Measurements from ENCODE around the gene COL1A1.
A peak's percentile ranks its signal among the peaks of the same experiment; 100 is the strongest.

COL1A1 gene

GRCh38 chr17:50162466-50163254 is 38.8 kb downstream of the COL1A1 start:
- no peak overlapping the region for H3K4me3 ChIP-seq (ENCODE audit: low read length)
- TF ChIP-seq ZNF274 (IDR thresholded peaks at IDR 0.05; ENCODE audit: low read depth, low read length), result no peak

DNA sequence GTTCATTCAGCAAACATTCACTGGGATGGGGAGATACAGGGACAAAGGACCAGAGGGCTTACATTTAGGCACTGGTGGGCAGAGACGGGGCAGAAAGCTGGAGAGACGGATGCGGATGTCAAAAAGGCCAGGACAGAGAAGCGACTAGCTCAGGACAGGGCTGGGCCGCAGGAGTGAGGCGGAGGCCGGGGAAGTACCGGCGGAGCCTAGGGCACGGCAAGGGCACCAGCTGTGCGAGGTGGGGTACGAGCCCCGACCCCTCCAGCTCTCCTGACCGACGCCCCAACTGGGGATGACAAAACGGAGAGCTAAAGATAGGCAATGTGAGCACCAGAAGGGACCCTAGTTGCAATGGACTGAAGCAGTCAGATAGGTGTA is 39.5 kb downstream of the COL1A1 start:
- H3K4me3 ChIP-seq (ENCODE audit: low read length), result no peak overlapping the region; the same call in 1 of the 2 replicates
- no peak for TF ChIP-seq ZNF274 (IDR thresholded peaks at IDR 0.05; ENCODE audit: low read depth, low read length)

DNA sequence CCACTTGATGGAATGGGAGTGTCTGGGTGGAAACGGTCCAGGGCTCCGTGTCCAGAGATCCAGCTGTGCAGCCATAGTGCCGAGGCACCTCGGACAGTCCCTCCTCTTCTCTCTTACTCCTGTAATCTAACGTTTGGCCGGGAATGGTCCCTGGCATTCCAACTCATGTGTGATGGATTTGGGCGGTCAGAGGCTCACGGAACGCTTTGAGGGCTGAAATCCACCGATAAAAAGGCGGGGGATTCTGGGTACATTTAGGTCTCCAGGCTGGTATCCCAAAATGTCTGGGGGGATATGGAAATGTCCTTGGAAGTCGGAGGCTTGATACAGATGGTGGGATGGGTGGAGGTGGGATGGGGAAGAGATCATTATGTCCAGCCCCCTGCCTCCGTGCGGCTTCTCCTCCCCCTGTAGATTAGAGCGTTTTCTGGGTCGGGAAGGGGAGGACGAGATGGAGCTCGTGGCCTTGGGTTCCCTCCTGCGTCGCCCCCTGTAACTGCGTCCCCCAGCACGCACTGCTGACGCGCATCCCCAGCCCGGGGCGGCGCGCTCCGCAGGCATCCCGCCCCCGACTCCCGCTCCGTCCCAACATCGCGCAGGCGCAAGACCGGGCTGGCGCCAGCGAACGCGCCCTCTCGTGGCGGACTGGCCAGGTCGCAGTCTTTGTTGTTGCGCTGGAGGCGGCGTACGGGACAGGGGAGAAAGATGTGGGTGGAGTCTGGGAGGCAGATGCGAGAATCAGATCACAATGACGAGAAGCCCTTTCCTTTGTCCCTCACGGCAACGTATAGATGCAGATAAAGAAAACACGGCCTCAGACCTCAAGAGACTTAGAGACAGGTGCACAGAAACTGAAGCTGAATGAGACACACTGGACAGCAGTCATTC is 40.2 kb downstream of the COL1A1 start:
- peak overlapping the region; percentile 69 for H3K4me3 ChIP-seq (ENCODE audit: low read length)
- no peak for TF ChIP-seq ZNF274 (IDR thresholded peaks at IDR 0.05; ENCODE audit: low read depth, low read length)

DNA sequence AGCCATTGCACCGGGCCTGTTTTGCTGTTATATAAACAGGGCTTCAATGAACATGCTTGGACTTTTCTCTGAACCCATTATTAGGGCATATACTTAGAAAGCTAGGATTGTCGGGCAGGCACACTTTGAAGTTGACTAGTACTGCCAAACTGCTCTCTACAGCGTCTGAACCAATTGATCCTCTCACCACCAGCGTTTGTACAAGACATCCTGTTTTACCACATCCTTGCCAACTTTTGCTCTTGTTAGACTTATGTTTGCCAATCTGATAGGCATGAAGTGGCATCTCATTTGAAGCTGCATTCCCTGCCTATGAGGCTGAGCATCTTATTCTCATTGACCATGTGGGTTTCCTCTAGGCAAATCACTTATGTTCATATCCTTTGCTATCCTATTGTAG is 43.5 kb downstream of the COL1A1 start:
- TF ChIP-seq ZNF274 (IDR thresholded peaks at IDR 0.05; ENCODE audit: low read depth, low read length), result no peak

DNA sequence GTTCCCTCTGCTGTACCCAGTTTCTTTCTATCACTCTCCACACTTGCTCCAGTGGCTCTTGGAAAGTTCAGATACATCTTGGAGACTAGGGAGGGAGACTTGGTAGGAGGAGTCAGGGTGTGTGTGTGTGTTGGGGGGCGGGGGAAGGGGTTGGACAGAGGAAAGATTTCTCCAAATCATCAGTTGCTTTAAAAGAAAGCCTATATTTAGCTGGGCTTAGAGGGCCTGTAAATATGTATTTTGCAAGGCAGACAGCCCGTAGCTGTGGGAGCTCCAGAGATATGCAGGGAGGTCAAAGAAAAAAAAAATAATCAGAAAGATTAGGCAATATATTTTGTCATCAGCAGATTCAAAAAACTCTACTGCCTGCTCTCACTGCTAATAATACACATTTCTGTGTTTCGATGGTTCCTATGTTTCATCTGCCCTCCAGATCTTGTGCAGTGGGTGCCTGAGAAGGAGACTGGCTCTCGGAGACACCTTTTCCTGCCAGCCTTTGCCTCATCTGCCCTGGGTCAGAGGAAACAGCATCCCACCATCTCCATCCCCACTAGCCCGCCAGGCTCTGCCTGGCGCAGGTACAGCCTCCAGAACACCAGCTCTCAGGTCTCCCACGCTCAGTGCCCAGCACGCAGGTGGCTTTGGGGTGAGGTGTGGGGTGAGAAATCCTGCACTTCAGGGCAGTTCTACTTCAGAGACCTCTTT is 46.2 kb downstream of the COL1A1 start:
- H3K4me3 ChIP-seq (ENCODE audit: low read length), result peak overlapping the region; percentile 32; the same call in 1 of the 2 replicates
- TF ChIP-seq ZNF274 (IDR thresholded peaks at IDR 0.05; ENCODE audit: low read depth, low read length), result no peak

More for the DNA sequence above, 43.5 kb downstream of the COL1A1 start:
- H3K4me3 ChIP-seq (ENCODE audit: low read length), result no peak overlapping the region

GRCh38 chr17:50154604-50155003 is 46.8 kb downstream of the COL1A1 start:
- no peak for TF ChIP-seq ZNF274 (IDR thresholded peaks at IDR 0.05; ENCODE audit: low read depth, low read length)
- H3K4me3 ChIP-seq (ENCODE audit: low read length), result peak overlapping the region; percentile 32; the same call in 1 of the 2 replicates

DNA sequence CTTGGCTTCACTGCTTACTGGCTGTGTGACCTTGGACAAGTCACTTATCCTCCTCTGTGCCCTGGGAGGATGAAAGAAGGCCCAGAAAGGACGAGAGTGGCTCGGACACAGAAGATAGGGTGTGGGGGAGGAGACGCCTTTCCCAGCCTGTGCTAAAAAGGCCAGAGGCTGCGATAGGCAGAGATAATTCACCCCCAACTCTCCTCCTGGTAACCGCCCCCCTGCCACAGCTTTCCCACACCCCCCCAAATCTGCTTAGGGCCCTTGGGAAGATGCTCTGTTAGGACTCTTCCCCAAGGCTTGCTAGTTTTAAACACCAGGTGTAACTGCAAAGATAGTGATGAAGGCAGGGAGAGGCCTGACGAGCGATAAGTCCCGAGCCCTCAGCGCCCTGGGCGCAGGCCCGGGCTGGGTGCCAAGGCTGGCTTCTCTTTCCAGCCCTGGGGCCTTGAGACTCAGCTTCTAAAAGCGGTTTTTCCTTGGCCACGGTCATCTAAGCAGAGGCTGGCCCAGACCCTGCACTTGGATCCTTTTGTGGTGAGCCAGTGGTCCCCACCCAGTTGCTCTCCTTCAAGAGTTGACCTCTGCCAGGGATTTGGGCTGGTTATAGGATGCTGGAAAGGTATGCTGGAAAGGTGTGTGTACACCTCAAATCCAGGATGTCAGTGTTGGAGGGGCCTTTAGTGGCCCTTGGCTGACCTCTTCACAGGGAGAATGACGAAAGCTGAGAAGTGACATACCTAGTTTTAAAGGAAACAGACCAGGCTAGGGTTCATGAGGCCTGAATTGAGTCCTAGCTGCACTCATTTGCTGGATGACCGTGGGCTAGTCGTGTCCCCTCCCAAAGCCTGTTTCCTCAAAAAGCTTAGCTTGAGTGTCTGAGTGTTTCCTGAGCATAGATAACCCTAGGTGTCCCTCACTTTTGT is 47.5 kb downstream of the COL1A1 start:
- no peak for TF ChIP-seq ZNF274 (IDR thresholded peaks at IDR 0.05; ENCODE audit: low read depth, low read length)
- no peak overlapping the region; the same call in 1 of the 2 replicates for H3K4me3 ChIP-seq (ENCODE audit: low read length)

GRCh38 chr17:50152736-50153135 is 48.7 kb downstream of the COL1A1 start:
- no peak for TF ChIP-seq ZNF274 (IDR thresholded peaks at IDR 0.05; ENCODE audit: low read depth, low read length)
- H3K4me3 ChIP-seq (ENCODE audit: low read length), result no peak overlapping the region; the same call in 1 of the 2 replicates

DNA sequence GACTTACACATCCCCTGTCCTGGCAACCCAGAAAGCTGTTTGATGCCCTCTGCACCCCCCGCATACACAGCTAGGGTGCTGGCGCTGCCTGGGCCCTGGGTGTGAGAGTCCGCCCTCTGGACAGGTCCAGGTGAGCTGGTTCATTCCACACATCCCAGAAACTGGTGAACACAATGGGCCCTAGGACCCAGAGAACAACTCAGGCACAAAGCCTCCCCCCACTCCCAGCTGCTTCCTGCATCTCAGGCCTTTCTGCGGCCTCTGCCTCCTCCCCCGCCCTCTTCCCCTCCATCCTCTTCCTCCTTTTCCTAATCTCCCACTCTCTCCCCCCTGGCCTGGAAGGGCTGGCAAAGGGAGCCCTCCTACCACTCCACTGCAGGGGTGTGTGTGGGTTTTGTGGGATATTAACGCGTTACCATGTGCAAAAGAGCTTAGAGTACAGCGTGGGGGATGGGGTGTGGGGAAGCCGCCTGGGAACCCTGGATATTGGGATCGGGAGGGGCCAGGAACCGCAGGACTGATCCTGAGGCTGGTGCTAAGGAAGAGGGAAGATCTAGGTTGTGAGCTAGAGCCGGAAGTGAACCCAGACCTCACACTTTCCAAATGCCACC is 49.4 kb downstream of the COL1A1 start:
- TF ChIP-seq ZNF274 (IDR thresholded peaks at IDR 0.05; ENCODE audit: low read depth, low read length), result no peak
- H3K4me3 ChIP-seq (ENCODE audit: low read length), result peak overlapping the region; percentile 80; the same call in 1 of the 2 replicates

DNA sequence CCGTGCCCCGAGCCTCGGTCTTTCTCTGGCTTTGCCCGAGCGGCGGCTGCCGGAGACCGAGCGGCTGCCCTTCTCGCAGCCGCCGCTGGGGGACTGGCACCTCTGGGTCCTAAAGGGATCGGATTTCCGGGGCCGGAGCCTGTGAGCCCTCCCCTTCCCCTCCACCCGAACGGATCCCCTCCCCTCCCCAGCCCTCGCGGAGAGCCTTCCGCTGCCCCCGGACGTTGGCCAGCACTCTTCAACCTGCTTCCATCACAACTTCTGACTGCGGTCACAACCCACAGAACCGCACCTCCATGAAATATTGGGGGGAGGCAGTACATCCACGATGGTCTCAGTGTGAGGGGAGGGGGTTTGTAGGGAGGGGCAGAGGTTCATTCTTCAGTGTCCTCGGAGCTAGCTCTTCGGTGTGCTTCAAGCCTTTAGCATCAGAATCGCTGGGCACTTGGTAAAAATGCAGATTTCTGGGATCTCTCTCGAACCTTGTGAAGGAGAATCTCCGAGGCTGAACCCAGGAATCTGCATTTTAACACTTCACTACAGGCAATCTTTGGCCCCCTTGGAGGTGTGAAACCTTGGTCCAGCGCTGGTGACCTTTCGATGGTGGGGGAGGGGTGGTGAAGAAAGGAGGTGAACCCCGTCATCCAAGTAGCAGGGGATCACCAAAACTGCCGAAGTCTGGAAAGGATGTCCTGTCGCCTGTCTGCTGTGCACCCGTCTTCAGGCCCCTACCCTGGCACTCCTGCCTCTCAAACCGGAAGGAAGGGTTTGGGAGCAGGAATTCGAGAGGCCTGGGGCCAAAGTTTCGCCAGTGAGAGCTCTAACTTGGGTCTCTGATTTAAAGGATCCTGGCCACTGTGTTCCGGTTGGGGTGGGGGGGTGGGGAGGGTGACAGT is 50.1 kb downstream of the COL1A1 start:
- peak overlapping the region; percentile 90 for H3K4me3 ChIP-seq (ENCODE audit: low read length)
- TF ChIP-seq ZNF274 (IDR thresholded peaks at IDR 0.05; ENCODE audit: low read depth, low read length), result no peak

GRCh38 chr17:50150354-50151040 is 50.9 kb downstream of the COL1A1 start, which contains the start of gene PPP1R9B:
Gene PPP1R9B, minus strand, starts transcription at chr17:50150677. Its CDS starts 164 bp downstream, at chr17:50150513.
- H3K4me3 ChIP-seq (ENCODE audit: low read length), result peak within 1 kb of the TSS; percentile 90
- no peak for TF ChIP-seq ZNF274 (IDR thresholded peaks at IDR 0.05; ENCODE audit: low read depth, low read length)

Data from GM08714 (cell line).